Posterior cingulate gyrus (tissue), 11 donors: ENCODE data around the gene TTLL10.

Experiments used
- DNase-seq, 10 donors: peaks; one replicate each; pipeline versions ENCODE4 v3.0.0 to v3.0.0-alpha.2; 2020 to 2021; ENCODE audit warnings: mixed read lengths in 3 of 10
- intact Hi-C: fragments of 100-400 bp; cut with DNase I; formaldehyde crosslinking; loops from one replicate; pipeline ENCODE4 v1.15.1; 2023

The TTLL10 gene

GRCh38 chr1:1173793-1174415, at the start of gene TTLL10:
Gene TTLL10, plus strand, starts transcription at chr1:1173880. Its CDS starts 5,336 bp downstream, at chr1:1179216.
- intact Hi-C loops = no loop called here
- DNase-seq = peak in 4 of 10 donors; percentile 13 to 79 (median 58)

GRCh38 chr1:1124508-1124785, 49.2 kb upstream of the TTLL10 start:
- peak in 1 of 10 donors; percentile 67 for DNase-seq
- intact Hi-C loops = loop anchor here (5.0 to 10.0 kb wide), 2 partner anchors 128 to 250 kb away; partner anchors contain the start of gene AURKAIP1

- no peak for DNase-seq
- intact Hi-C loops = loop anchor here (5.0 to 10.0 kb wide), 2 partner anchors 127 to 250 kb away; partner anchors contain the start of gene AURKAIP1
Measured at GRCh38 chr1:1124786-1125642, 48.7 kb upstream of the TTLL10 start.

- intact Hi-C loops = loop anchor here (10.0 kb wide), 1 partner anchor 249 kb away; the partner anchor contains the start of gene AURKAIP1
- DNase-seq = no peak
Measured at GRCh38 chr1:1125945-1126344, 47.7 kb upstream of the TTLL10 start.

- intact Hi-C loops = loop anchor here (10.0 kb wide), 1 partner anchor 247 kb away; the partner anchor contains the start of gene AURKAIP1
- DNase-seq = no peak
Measured at GRCh38 chr1:1127551-1128451, 45.9 kb upstream of the TTLL10 start.

- intact Hi-C loops = loop anchor here (10.0 kb wide), 1 partner anchor 246 kb away; the partner anchor contains the start of gene AURKAIP1
- no peak for DNase-seq
Measured at GRCh38 chr1:1128454-1129139, 45.1 kb upstream of the TTLL10 start.

- intact Hi-C loops = loop anchor here (10.0 kb wide), 1 partner anchor 245 kb away; the partner anchor contains the start of gene AURKAIP1
- no peak for DNase-seq
Measured at GRCh38 chr1:1129381-1129821, 44.3 kb upstream of the TTLL10 start.

- intact Hi-C loops = no loop called here
- DNase-seq = no peak
Measured at GRCh38 chr1:1130206-1131120, 43.2 kb upstream of the TTLL10 start.

GRCh38 chr1:1132042-1132950, 41.4 kb upstream of the TTLL10 start:
- intact Hi-C loops = no loop called here
- no peak for DNase-seq

- intact Hi-C loops = no loop called here
- DNase-seq = no peak
Measured at GRCh38 chr1:1132956-1133750, 40.5 kb upstream of the TTLL10 start.

- intact Hi-C loops = no loop called here
- no peak for DNase-seq
Measured at GRCh38 chr1:1134300-1134970, 39.2 kb upstream of the TTLL10 start.

GRCh38 chr1:1135339-1136136, 38.1 kb upstream of the TTLL10 start:
- intact Hi-C loops = no loop called here
- DNase-seq = peak in 2 of 10 donors; percentile 23 to 42

- no peak for DNase-seq
- intact Hi-C loops = no loop called here
Measured at GRCh38 chr1:1136547-1137230, 37.0 kb upstream of the TTLL10 start.

GRCh38 chr1:1137256-1138045, 36.2 kb upstream of the TTLL10 start:
- no peak for DNase-seq
- intact Hi-C loops = no loop called here
